HG02840 (cell line): Measurements from ENCODE around the gene PRDM12.

Source experiments
- ATAC-seq: cut with Tn5 transposase; IDR thresholded peaks from one replicate; pipeline ENCODE4 v1.9.1; 2021; ENCODE audit warnings: mild to moderate bottlenecking, moderate library complexity, moderate number of reproducible peaks; ENCODE audit not compliant: unreplicated experiment, low FRiP score

Gene PRDM12

GRCh38 chr9:130713286-130713960, 49.0 kb downstream of the PRDM12 start:
- no peak for ATAC-seq

GRCh38 chr9:130714586-130715110, 50.3 kb downstream of the PRDM12 start:
- ATAC-seq, result no peak

- no peak for ATAC-seq
Measured at GRCh38 chr9:130715270-130715669, 50.9 kb downstream of the PRDM12 start.

- no peak for ATAC-seq
Measured at GRCh38 chr9:130718562-130718961, 54.2 kb downstream of the PRDM12 start.

GRCh38 chr9:130720762-130721161, 56.4 kb downstream of the PRDM12 start:
- ATAC-seq, result no peak

GRCh38 chr9:130728721-130729120, 64.3 kb downstream of the PRDM12 start:
- no peak for ATAC-seq

- no peak for ATAC-seq
Measured at GRCh38 chr9:130729145-130729544, 64.8 kb downstream of the PRDM12 start.

GRCh38 chr9:130731355-130731754, 67.0 kb downstream of the PRDM12 start:
- ATAC-seq, result no peak

- no peak for ATAC-seq
Measured at GRCh38 chr9:130732136-130732535, 67.7 kb downstream of the PRDM12 start.
